ENCODE measurements around the gene DENND1A.

GRCh38 chr9:123389070-123389469, 540.9 kb downstream of the DENND1A start:
- TF ChIP-seq CTCF (IDR thresholded peaks at IDR 0.05; ENCODE audit: insufficient read depth, low read length, poor library complexity, severe bottlenecking) (no peak), EZH2phosphoT487 (conservative IDR thresholded peaks at IDR 0.05; ENCODE audit: low read length) (no peak)

Measured in SU-DHL-6 (cell line).